ENCODE results near the gene PAXX.

Gene PAXX

DNA sequence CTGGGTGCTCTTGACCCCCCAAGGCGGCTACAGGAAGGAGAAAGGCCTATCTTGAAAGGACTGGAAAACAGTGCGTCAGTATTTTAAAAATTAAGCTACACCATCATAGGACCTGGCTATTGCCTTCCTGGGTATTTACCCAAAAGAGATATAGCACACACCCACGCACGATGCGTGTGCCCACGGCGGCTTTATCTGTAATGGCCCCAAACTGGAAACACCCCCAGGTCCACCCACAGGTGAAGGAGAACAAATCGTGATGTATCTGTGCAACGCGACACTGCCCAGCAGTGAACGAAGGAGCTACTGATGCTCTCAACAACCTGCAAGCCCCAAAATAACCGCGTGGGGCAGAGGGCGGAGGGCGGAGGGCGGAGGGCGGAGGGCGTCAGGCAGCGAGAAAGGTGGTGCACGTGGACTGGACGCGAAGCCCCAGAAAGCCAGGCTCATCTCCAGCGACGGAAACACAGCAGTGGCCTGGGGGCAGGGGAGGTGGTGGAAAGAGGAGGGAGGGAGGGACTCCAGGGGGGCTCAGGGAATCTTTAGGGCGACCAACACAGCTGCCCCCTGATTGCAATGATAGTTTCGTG, 27.3 kb upstream of the PAXX start:
- DNase-seq (ENCODE audit: low read depth in 2 of 3, low spot score in 1 of 3), result no peak

DNA sequence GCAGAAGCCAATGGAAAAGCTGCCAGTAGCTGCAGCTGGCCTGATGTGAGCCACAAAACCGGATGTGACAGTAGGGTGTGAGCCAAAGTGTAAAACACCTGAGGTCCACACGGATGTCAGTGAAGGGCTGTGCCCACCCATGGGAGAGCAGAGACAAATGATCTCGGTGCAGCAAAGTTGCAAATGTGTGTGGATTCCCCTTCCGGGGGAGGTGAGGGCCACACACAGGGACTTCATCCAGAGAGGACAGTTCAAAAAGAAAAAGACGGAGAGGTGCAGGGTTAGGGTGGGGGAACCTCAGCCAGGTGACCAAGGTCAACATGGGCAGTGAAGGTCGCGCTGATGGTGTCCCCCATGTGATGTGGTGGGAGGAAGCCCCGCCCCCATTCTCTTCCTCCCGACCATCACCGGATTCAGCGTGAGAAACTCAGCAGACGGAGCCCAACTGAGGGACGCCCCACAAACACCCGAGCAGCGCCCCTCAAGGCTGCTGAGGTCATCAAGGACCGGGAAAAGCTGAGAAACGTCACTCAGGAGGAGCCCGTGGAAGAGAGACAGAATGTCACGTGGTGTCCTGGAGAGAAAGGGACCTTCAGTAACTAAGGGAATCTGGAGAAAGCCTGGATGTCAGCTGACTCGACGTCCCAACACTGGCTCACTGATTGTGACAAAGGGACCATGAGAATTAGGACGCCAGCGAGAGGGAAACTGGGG, 26.3 kb upstream of the PAXX start:
- DNase-seq (ENCODE audit: low read depth in 2 of 3, low spot score in 1 of 3), result no peak

DNA sequence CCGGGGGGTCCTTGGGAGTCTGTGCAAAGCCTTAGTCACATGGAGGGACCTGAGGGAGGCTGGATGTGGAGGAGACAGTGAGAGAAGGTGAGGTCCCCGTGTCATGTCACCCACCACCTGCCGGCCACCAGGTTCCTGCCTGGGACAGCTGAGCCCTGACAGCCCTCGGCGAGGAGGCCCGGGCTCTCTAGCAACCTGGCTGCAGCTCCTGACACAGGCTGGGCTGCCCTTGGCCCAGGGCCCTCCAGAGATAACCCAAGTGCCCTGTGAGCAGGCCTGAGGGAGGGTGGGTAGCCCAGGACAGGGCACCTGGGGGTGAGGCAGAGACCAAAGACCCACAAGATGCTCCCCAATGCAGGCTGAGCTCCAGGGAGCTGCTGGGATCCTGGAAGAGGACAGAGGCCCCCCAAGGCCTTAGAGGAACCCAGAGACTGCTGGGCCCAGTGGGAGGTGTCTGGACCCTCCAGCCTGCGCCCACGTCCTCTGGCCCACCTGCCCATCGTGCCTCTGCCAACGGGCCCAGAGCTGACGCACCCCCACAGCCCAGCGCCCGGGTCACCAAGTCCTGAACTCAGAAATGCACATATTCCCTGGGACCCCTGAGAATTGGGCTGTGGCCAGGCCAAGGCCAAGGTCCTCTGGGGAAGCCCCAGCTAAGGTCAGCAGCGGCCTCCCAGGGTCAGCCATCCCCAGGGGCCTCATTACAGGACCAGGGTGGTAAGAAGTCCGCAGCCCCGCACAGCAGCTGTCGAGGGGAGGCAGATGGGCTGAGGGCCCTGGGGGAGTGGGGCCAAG, 23.7 kb upstream of the PAXX start:
- no peak for DNase-seq (ENCODE audit: low read depth in 2 of 3, low spot score in 1 of 3)

DNA sequence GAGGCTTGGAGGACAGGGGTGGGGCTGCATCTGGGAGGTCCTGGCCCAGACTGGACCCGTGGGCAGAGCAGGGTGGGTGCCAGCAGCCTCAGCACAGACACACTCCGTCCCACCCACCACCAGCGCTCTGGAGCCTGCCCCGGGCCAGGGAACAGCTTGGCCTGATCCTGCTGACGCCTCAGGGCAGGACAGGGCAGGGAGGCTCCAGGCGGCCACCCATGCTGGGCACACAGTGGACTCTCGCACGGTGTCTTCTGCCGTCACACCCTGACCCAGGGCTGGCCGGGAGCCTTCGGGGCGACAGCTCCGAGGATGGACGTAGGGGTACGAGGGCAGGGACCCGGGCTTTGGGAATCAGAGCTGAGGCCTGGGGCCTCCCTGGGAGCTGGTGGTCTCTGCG, 23.1 kb upstream of the PAXX start:
- no peak for DNase-seq (ENCODE audit: low read depth in 2 of 3, low spot score in 1 of 3)

DNA sequence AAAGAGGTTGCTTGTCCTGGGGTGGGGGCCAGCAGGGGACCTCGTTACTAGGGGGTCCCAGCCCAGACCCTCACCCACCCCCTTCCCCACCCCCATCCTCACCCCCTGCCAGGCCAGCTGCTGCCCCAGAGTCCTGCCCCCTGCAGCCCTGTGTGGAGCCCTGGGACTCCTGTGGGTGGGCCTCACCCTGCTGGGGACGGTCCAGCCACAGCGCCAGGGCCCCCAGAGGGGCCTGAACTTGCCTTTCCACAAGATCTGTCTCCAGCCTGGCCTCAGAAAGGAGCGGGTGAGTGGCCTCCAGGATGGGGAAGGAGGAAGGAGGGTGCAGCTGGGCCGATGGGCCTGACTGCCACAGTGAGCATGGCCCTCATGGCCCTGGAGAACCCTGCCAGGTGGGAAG, 22.4 kb upstream of the PAXX start:
- no peak for DNase-seq (ENCODE audit: low read depth in 2 of 3, low spot score in 1 of 3)

DNA sequence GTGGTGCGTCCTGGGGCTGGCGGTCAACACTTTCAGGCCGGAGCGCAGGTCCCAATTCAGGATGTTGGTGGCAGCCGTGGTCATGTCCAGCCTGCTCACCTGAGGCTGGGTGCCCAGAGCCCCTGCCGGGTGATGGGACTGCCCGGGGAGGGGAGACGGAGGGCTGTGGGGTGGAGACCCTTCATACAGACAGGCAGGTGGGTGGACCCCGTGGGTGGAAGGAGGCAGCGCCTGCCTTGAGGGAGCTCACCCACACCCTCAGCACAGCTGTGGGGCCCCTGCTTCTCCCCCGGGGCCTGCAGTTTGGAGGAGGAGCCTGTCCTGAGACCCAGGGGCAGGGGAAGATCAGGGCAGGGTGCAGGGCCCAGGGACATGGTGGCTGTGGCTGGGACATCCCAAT, 21.9 kb upstream of the PAXX start:
- DNase-seq (ENCODE audit: low read depth in 2 of 3, low spot score in 1 of 3), result no peak

DNA sequence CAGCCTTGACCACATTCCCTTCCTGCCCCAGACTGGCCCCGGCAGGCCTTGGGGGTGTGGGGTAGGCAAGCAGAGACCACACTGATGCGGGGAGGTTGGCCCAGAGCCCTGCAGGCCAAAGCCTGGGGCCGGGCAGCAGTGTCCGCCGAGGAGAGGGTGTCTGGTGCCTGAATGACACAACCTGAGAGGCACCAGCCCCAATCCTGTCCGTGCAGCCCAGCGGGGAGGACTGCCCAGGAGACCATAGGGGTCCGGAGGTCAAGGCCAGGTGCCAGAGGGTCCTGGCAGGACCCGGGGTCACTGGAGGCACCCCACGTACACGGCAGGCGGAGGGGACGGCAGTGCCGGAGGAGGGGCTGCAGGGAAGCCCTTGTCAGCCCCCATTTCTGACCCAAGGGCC, 20.5 kb upstream of the PAXX start:
- no peak for DNase-seq (ENCODE audit: low read depth in 2 of 3, low spot score in 1 of 3)

DNA sequence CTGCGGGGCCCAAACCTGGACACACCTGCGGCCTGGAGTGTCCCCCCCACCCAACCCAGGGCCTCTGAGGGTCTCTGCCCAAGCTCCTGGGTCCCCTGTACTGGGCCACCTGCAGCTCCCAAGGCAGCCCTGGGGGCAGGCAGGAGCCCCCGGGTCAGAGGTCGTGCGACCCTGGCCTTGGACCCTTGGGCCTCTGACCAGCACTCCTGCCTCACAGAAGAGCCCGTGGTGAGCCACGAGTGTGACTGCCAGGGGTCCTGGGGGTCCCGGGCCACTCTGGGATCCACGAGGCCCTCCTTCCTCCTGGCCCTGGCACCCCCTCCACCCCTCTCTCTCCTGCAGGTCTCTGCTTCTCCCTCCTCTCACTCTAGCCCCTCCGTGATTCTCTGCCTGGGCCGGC, 19.9 kb upstream of the PAXX start:
- no peak for DNase-seq (ENCODE audit: low read depth in 2 of 3, low spot score in 1 of 3)

DNA sequence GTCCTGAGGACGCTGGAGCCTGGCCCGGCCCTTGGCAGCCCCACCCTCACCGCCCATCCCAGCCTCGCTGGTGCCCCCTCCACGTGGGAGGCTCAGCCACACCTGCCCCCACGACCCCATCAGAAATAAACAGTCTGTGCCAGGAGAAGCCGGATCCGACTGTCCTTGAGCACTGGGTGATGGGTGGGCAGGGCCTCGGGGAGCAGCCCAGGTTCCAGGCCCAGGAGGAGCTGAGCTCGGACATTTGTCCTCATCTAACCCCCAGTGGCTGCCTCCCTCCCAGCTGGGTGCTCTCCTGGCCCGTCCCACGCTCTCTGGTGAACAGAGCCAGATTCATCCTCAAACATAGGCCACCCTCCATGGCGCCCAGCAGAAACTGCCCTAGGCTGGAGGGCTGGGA, 19.5 kb upstream of the PAXX start:
- no peak for DNase-seq (ENCODE audit: low read depth in 2 of 3, low spot score in 1 of 3)

DNA sequence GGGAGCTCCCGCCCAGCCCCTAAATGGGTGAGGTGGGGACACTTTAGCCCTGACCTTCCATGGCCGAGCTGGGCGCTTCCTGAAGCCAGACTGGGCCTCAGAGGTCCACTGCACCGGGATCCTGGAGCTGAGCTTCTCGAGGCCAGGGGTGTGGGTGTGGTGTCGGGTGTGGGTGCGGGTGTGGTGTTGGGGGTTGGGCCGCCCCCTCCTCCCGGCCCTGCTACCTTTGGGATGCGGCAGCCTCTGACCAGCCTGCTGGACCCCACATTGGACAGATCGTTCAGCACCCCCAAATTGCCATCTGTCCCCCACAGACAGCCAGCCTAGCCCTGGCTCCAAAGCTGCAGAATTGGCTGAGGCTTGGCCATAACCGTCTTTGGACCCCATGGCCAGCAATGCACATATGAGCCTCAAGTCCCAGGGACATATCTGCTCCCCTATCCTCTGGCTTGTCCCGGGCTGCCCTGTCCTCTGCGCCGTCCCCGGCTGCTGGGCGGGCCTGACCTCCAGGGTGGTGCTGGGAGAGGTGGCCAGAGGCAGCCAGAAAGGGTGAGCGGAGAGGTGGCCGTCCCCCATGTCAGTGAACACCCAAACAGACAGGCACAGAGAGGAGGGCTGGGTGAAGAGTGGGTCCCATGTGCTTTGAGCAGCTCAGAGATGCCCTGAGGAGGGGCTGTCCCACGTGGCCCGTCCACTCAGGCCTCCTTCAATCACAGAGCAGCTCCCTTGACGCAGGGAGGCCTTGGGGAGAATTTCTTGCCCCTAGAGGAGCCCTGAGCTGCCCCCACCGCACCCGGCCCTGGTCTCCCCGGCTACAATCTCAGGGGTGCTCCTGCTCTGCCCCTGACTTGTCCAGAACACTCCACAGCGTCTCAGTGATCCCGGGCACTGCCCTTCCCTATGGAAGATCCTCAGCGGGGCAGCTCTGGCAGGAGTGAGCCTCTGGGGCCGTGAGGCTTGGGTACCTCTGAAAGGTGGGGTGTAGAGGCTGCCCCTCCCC, 18.3 kb upstream of the PAXX start:
- DNase-seq (ENCODE audit: low read depth in 2 of 3, low spot score in 1 of 3), result no peak

DNA sequence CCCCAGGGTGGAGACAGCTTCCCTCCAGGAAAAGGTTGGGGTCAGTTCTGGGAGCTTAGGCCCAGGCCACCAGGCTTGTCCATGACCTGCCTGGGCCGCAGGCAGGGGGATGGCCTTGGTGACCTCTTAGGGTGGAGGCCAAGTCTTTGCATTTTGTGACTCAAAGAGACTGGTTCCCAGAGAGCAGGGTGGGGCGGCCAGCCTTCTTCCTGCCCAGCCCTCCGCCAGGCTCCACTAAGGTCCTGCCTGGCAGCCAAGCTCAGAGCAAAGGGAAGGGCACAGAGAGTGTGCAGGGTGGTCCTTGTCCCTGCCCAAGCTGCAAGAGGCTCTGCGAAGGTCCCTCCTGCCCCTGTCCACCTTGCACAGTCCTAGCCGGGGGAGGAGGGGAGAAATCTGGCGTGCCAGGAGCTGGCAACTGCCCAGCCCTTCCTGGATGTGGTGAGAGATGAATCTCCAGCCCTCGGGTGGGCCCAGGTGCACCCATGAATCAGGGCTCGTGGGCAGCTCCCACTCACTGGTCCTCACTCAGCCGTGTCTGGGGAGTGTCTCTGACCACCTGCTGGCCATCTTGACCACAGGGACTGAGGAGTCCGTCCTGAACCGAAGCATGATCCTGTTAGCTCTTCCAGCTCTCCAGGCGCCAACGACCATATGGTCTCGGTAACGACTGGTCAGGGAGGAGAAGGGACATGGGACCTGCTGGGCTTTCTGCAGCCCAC, 17.2 kb upstream of the PAXX start:
- DNase-seq (ENCODE audit: low read depth in 2 of 3, low spot score in 1 of 3), result no peak

DNA sequence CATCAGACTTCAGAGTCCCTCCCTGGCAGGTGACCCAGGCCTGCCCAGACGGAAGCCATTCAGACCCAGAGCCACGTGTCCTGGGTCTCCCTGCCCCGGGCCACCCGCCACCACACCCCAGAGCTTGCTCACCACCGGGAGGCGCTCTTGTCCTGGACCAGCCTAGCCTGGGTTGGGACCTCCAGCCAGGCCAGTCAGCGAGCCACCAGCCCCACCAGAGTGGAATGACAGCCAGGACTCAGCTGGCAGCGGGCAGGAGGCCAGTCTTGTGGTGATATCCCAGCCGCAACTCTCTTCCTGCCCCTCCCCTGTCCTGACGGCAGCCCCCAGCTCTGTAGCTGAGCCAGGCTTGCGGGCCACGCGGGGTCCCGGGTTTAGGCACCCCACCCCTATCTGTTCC, 16.6 kb upstream of the PAXX start:
- DNase-seq (ENCODE audit: low read depth in 2 of 3, low spot score in 1 of 3), result peak in 1 of 3 donors; percentile 27

DNA sequence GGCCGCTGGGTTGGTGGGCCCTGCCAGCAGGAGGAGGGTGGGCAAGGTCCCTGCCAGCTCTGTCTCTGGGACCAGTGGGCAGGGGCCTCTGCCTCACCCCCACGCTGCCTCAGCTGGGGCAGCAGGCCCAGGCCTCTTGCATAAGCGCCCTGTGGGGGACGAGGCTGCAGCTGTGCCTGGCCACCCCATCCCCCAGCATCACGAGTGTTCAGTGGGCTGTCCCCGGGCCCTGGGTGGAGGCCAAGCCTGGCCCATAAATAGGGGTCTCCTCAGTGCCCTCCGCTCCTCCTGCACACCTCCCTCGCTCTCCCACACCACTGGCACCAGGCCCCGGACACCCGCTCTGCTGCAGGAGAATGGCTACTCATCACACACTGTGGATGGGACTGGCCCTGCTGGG, 15.0 kb upstream of the PAXX start, which contains the start of gene PTGDS:
PTGDS (plus strand) TSS at position 282 of the 400 bp plus-strand sequence; CDS start at position 357, 75 bp downstream.
- DNase-seq (ENCODE audit: low read depth in 2 of 3, low spot score in 1 of 3), result no peak

DNA sequence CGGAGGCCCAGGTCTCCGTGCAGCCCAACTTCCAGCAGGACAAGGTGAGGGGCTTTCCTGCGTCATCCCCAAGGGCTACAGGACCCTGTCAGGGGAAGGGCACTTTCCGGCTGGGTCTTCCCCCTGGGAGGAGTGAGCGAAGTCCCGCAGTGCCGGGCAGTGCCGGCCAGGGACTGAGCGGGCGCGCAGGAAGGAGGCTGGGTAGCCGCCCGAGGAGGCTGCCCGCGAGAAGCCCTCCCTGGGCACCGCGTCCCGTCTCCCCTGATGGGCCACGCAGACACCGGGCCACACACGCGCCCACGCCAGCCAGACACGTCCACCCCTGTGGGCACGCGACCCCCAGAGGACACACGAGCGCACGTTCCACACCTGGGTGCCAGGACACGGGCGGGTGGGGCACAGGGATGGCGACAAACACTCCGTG, 14.6 kb upstream of the PAXX start:
- DNase-seq (ENCODE audit: low read depth in 2 of 3, low spot score in 1 of 3), result no peak

DNA sequence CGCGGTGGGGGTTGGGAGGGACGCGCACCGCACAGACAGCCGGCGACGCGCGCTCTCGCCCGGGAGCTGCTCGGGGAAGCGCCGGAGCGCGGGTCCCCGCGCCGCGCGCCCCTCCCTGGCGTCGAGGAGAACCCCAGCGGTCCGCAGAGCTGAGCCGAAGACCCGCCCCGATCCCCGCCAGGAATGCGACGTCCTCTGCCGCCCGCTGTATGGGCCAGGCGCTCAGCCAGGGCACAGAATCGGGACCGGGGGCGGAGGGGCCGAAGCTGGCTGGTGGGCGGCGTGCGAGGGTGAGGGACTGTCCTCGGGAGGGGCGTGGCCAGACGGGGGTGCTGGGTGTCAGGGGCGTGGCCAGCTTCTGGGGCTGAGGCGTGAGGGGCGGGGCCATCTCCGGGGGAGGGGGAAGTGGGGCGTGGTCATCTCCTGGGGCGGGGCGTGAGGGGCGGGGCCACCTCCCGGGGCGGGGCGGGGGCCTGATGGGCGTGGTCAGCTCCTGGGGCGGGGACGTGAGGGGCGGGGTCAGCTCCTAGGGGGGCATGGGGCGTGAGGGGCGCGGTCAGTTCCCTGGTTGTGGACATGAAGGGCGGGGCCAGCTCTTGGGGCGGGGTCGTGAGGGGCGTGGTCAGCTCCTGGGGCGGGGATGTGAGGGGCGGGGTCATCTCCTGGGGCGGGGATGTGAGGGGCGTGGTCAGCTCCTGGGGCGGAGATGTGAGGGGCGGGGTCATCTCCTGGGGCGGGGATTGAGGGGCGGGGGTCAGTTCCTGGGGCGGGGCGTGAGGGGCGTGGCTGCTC, 14.0 kb upstream of the PAXX start:
- DNase-seq (ENCODE audit: low read depth in 2 of 3, low spot score in 1 of 3), result peak; percentile 48 to 57 (median 53)

DNA sequence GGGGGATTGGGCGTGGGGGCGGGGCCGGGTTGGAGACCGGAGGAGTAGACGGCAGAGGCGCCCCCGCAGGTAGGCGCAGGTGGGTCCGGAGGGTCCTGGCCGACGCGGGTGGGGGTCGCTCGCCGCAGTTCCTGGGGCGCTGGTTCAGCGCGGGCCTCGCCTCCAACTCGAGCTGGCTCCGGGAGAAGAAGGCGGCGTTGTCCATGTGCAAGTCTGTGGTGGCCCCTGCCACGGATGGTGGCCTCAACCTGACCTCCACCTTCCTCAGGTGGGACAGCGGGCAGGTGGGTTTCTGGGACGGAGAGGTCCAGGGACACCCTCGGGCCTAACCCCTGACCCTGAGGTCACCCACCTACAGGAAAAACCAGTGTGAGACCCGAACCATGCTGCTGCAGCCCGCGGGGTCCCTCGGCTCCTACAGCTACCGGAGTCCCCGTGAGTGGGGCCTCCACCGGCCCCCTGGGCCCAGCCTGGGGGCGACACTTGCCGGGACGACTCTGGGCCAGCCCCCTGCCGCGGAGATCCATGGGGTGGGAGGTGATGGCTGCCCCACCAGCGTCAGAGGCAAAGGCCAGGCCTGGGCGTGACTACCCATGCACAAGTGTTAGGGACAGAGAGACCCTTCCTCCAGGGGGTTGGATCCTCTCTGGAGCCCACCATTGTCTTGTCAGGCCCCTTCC, 13.2 kb upstream of the PAXX start:
- DNase-seq (ENCODE audit: low read depth in 2 of 3, low spot score in 1 of 3), result no peak

DNA sequence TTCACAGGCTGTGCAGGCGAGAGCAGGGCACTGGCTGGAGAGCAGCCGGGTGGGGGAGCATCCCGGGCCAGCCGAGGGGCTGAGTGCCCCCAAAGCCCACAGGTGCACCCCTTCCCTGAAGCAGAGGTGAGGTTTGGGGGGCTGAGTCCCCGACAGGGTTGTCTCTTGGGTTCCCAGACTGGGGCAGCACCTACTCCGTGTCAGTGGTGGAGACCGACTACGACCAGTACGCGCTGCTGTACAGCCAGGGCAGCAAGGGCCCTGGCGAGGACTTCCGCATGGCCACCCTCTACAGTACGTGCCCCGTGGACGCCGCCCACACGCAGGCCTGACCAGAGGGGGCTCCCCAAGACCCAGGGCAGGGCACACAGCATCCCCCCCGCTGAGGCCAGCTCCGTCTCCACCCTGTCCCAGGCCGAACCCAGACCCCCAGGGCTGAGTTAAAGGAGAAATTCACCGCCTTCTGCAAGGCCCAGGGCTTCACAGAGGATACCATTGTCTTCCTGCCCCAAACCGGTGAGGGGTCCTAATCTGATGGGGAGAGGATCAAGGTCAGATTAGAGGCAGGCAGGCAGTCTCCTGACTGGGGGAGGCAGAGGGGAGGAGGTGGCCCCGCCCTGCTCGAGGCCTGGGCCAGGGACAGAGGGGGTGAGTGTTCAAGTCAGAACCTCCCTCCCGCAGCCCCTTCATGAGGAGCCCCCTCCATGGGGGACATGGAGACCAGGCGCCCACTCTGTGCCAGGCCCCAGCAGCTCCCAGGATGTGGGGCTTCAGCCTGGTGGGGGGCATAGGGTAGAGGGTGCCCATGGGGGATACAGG, 12.2 kb upstream of the PAXX start:
- no peak for DNase-seq (ENCODE audit: low read depth in 2 of 3, low spot score in 1 of 3)
